Frontal cortex (tissue), 4 donors: ENCODE measurements around the gene SPPL3. TPM values are rescaled to one million over a fixed set of nuclear protein-coding genes. Genes with fewer than 3 reads are reported as not detected.

ENCODE experiments used
- DNase-seq, 2 donors: peaks; one replicate each; pipeline ENCODE4 v3.0.0; 2012; ENCODE audit warnings: low spot score in 2 of 2
- FAIRE-seq: peaks from 2 replicates; lab custom pipeline; 2012; peaks lifted over from hg19 to GRCh38; lab: Jason Lieb, UNC
- total RNA-seq: library from RNA; depleted of rRNA; stranded (reverse); fragments of >200 nt; gene quantifications from one replicate; pipeline ENCODE4 v1.2.3, GENCODE V29; 2014
- donor health status: control.
- donor health status: control.
- donor health status: control.

The SPPL3 gene
- total RNA-seq, 1 donor from 2014 or later: 45.2 TPM

DNA sequence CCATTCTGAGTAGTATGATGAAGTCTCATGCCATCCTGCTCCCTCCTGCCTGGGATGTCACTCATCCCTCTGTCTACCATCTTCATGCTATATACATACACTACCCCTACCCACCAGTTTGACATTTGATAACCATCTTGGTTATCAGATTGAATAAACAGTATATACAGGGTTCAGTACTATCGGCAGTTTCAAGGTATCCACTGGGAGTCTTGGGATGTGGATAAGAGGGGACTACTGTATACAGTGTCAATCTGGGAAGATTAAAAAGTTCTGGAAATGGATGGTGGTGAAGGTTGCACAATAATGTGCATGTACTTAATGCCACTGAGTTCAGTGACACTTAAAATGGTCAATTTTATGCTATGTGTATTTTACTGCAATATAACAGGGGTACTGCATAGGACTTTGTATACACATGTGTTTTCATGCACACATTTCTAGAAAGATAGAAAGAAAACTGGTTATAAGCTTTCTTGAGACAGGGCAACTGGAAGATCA lies 22.1 kb downstream of the SPPL3 start:
- DNase-seq: no peak
- FAIRE-seq: no peak

DNA sequence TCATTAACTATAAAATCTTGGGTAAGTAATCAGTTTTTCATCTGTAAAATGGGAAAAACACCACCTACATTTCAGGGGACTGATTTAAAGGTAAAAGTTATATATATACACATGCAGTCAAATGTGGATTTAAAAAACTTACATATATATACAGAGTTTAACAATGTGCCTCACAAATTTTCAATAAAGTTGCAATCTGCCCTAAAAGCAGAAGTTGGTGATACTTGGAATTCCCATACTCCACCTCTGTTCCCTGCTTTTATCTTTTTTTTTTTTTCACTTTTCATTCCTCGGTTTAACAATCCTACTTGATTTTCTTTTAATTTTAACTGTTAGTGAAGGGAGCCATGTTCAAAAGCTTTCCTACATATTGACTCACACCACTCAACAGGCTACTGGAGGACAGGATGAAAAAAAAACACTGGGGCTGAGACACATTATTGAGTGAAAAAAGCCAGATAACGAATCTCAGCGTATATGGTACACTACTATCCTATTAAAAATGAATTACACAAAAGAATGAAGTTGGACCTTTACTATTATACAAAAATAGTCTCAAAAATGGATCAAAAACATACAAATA lies 24.3 kb downstream of the SPPL3 start:
- DNase-seq (no peak), FAIRE-seq (no peak)

DNA sequence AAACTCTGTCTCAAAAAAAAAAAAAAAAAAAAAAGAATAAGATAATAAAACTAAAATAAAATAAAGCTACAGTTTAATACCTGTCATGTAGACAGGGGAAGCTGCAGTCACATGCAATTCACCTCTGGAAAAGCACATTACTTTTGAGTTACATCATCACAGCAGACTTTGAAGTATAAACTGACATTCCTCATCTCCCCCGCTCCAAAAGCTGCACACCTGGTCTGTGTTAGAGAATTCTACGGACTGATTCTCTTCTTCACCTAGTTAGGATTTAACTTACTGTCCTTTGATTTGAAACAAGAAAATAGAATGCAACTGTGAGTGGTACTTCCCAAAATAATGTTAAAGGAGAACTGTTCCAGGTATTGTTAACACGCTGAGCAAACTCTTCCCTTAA lies 25.1 kb downstream of the SPPL3 start:
- FAIRE-seq (no peak), DNase-seq (no peak)

DNA sequence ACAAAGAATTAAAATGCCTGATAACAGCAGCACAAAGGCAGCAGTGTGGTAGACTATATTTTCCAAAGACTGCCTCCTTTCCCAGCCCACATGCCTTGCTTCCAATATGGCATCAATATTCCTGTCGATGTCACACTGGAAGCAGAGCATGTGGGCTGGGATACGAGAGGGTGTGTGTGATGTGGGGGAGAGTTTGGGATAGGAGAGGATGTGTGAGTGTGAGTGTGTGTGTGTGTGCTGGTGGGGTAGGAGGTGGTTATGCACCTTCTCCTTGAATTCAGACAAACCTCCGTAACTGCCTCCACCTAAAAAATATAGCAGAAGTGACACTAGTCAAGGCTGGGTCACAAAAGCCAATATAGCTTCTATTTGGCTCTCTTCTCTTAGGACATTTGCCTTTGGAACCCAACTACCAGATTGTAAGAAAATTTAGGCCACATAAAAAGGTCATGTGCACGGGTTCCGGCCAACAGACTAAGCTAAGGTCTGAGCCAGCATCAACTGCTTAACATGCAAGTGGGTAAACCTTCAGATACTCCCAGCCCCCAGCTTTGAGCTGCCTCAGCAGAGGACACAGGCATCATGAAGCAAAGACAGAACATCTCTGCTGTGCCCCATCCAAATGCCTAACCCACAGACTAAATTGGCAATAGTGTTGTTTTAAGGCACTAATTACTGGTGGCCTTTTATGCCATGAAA lies 29.5 kb downstream of the SPPL3 start:
- FAIRE-seq (no peak), DNase-seq (no peak)

DNA sequence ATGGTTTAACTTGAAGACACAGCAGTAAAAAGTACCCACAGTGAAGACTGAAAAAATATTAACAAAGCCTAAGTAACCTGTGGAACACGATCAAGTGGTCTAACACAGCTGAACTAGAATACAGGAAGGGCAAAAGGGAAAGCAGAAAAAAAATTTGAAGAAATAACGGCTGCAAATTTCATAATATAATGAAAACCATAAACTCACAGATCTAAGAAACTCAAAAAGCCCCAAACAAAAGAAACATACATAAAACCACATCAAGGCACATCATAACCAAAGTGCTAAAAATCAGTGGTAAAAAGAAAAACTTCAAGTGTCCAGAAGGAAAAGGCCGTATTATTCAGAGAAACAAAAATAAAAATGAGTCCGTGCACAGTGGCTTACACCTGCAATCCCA lies 30.9 kb downstream of the SPPL3 start:
- DNase-seq (no peak), FAIRE-seq (no peak)

DNA sequence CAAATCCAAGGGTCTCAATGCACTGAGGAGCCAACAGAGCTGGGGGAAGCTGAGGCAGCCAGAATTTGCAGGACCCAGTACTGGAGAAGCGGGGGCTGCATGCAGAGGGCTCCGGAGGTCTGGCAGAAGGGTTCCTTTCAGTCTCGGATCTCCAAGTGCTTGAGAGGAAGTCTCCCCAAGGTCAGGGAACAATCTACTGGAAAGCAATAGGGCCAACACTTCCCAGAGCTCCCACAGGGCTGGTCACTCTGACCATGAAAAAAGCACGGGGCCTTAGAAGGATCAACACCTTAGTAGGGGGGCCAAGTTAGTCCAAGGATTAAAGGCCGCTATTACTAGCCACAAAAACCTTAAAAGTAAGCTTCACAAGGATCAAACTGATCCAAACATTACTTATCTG lies 31.7 kb downstream of the SPPL3 start:
- no peak for FAIRE-seq
- DNase-seq: no peak

DNA sequence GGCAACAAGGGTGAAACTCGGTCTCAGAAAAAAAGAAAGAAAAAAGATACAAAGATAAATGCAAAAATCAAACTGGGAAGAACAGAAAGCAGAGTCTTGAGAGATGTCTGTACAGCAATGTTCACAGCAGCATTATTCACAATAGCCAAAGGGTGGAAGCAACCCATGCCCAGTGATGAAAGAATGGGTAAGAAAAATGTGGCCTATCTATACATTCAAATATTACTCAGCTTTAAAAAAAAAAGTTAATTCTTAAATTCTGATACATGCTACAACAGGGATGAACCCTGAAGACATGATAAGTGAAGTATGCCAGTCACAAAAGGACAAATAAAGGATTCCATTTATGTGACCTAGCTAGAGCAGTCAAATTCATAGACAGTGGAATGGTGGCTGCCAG lies 33.7 kb downstream of the SPPL3 start:
- FAIRE-seq: no peak
- DNase-seq: no peak

DNA sequence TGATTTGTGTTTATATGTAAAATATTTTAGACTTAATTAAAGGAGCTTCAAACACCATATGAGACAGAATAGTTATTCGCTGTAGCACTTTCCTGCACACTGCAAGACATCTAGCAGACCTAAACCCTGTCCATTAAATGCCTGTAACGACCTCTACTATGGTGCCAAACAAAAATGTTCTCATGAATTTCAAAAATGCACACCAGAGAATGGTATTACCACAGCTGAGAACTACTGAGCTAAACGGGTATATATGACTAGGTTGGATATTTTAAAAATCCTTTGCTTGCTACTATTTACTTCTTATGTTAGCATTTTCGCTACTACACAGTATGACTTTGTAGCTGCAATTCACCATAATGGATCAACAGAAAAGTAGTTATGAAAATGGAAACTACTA lies 34.8 kb downstream of the SPPL3 start:
- no peak for DNase-seq
- FAIRE-seq: no peak

DNA sequence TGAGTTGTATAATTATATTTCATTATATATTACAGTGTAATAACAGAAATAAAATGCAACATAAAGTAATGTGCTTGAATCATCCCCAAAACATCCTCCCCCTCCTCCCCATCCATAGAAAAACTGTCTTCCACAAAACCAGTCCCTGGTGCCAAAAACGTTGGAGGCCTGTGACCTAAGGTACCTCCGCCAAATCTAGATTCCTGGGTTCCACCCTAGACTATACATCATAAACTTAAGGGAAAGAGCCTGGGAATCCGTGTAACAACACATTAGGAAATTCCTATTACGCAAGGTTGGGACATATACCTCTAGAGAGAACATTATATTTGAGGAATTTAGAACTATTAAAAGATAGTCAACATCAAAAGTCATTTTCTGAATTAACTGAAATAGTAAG lies 38.0 kb downstream of the SPPL3 start:
- no peak for DNase-seq
- FAIRE-seq: no peak

DNA sequence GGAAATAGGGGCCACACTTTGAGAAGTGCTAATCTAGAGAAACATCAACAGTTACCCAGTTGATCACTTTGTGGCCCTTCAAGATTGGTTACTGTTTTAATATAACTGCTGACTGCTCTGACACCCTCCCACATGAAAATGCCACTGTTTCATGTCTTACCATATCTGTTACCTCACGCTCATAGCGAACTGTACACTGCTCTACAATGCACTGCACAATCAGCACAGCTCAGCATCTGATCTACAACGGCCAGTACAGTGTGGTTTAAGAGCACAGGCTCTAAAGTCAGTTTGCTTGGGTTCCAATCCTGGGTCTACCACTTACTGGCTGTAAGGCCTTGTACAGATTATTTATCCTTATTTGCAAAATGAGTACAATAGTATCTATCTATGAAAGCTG lies 39.1 kb downstream of the SPPL3 start:
- DNase-seq: no peak
- FAIRE-seq: no peak

DNA sequence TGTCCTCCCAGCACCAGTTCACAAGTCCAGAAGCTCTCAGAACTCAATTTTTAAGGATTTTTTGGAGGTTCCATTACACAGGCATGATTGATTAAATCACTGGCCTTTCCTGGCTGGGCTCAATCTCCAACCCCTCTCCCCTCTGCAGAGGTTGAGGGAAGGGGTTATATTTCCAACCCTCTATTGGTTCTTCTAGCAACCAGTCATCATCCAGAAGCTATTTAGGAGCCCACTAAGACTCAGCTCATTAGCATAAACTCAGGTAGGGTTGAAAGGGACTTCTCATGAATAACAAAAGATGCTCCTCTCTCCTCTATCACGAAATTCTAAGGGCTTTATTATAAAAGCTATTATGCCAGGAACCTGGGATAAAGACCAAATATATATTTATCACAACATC lies 41.5 kb downstream of the SPPL3 start:
- no peak for FAIRE-seq

DNA sequence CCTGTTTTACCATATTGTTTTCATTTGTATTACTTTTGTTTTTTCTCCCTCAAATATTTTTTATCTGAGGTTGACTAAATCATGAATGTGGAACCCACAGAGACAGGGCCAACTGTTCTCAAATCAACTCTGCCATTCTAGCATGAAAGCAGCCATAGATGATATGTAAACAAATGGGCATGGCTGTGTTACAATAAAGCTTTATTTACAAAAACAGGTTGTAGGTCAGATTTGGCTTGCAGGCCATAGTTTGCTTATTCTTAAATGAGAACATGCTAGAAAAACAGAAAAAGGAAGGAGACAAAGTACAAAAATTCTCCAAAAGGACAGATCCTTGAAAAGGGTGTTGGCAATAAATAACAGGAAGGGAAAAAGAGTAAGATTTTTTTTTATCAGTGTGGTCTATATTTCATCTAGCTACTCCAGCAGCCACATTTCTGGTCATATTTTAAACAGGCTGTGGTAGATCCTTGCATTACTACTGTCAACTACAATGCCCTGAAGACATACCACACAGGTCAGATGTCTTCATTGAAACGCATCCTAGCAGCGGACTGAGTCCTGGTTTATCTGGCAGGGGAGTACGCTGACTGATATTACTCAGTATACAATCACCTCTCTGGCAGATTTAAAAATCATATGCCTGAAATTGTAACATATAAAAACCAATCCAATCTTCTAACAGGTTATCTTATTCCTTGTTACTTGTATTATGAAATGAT lies 42.9 kb downstream of the SPPL3 start:
- no peak for DNase-seq
- FAIRE-seq: no peak

More for the DNA sequence above, 41.5 kb downstream of the SPPL3 start:
- no peak for DNase-seq

DNA sequence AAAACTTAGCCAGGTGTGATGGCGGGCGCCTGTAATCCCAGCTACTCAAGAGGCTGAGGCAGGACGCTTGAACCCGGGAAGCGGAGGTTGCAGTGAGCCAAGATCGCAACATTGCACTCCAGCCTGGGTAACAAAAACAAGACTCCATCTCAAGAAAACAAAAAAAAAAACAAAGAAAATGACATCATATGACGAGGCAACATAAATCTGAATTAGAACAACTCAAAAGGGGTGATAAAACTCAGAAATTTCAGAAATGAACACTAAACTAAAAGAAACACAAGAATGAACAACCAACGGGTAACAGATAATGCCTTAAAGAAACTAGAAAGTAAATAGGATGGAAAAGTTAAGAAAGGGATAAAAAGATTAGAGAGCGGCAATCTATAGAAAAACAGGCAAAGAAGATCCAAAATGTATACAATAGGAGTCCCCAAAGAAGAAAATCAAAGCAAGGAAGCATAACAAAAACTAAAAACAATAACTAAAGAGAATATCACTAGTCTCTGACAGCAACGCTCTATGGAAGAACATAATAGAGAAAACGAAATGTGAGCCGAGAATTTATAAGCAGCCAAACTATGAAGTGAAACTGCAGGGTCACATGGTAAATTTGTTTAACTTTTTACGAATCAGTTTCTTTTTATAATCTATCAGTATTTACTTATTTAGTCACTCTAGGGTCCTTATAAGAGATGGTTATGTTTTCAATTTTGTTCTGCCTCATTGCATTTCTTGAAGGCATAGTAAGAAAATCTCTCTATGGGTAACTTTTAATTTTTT lies 45.7 kb downstream of the SPPL3 start:
- FAIRE-seq: no peak

DNA sequence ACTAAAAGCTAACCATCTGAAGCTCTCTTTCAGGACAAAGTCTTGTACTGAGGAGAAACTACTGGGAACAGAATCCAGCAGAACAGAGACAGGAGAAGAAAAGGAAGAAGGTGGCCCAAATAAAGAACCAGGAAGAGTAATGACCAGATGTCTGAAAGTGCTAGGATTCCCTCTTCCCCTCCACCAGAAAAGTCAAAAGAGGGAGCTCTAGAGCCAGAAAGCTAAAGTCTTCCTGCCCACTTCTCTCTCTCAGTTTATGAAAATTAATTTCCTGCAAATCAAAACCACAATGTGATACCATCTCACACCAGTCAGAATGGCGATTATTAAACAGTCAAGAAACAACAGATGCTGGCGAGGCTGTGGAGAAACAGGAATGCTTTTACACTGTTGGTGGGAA lies 47.2 kb downstream of the SPPL3 start:
- no peak for DNase-seq
- no peak for FAIRE-seq

More for the DNA sequence above, 45.7 kb downstream of the SPPL3 start:
- DNase-seq: no peak

DNA sequence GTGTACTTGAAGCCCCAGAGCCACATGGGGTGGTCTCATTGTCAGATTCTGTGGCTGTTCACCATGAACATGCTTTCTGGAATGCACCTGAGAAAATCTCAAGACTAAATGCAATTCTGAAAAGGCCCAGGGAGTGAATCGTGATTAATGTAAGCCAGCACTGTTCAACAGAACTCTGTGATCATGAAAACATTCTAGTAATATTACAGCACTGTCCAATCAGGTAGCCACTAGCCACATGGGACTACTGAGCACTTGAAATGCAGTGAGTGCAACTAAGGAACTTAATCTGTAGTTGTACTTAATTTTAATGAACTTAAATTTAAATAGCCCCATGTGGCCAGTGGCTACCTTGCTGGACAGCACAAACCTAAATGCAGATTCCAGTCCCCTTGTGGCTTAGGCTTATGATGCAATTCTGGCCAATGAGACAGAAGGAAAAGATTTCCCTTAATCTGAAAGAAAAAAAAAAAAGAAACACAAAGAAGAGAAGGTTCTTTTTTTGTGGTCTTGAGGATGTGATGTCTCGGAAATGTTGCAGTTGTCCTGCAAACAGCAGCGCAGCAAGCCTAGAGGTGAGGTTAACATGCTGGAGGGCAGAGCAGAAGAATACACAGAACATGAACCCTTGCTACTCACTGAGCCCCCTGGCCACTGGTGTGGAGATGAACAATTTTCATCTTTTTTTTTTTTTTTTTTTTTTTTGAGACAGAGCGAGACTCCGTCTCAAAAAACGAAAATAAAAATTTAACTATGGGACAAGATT lies 48.2 kb downstream of the SPPL3 start:
- DNase-seq: no peak
- no peak for FAIRE-seq

DNA sequence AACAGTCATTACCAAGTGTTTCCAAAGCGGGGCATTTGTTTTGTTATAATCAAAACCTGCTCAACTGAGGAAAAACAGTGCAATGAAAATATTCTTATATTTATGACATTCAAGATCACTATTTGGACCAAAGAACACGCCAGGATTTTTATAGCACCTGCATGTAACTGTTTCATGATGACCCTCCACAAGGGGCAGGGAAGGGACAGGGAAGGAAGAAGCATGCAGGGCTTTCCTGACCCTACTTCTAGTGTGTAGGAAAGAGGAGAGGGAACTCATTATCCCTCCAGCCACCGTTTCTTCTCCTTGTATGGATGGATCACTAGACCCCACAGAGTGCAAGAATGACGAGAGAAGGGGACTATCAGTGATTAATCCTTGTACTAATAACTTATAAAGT lies 49.4 kb downstream of the SPPL3 start:
- FAIRE-seq (no peak), DNase-seq (no peak)

DNA sequence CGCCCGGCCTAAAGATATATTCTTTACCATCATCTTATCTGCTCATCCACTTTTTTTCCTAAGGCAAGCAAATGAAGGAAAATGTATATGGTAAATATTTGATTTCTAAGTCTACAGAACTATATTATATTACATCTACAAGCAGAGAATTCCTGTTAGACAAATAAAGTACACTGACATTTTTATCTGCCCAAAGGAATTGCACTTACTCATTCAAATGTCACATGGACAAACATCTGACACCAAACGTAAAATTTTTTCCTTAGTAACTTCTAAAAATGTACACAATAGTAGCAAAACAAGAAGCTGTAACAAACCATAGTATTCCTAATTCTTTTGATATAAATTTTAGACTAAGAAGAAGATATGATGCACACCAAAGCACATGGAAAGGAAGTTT lies 51.0 kb downstream of the SPPL3 start:
- DNase-seq (no peak), FAIRE-seq (no peak)

DNA sequence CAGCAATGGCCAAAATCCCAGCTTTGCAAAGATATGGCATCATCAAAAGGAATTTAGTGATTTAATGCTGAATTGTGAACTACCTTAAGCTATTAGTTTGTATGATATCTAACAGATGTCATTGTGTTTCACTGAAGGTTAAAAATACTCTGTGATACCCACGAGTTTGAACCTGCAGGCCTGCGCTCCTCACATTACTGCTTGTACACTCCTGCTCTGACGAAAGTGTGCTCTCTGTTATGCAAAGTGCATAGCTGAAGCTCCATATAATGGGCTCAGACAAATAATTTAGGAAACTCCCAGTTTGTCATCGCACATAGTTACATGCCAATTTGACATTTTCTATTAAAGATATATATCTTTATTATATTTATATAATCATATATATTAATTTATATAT lies 52.2 kb downstream of the SPPL3 start:
- no peak for DNase-seq
- no peak for FAIRE-seq

DNA sequence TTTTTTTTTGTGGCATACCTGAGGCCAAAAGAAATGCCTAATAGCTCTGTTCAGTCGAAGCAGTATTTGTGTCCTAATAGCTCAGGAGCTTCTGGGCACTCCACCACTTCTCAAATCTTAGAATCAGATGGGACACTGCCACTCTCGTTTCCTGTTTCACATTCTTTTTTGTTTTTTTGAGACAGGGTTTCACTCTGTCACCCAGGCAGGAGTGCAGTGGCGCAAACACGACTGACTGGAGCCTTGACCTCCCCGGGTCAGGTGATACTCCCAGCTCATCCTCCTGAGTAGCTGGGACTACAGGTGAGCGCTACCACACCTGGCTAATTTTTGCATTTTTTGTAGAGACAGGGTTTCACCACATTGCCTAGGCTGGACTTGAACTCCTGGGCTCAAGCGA lies 52.7 kb downstream of the SPPL3 start:
- no peak for FAIRE-seq
- DNase-seq: no peak

DNA sequence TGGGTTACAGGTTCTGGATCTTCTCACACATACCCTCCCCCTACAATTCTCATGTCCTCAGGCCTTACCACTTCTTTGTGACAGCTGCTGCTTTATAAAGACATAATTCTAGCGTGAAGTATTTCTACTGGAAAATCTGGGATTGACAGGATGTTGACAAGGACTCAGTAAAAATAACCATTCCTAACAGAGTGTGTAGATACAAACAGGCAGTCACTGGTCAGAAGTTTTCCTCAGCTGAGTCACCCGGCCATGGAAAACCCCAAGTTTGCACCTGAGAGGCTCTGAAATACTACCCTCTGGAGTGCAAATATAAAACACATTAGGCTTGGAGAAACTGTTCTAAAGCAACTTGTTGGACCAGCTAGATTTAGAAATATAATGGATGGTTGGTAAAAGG lies 54.4 kb downstream of the SPPL3 start:
- FAIRE-seq (no peak), DNase-seq (no peak)
